Sigmoid colon (tissue), 4 donors: ENCODE data around the gene HEXB.

Experiments
- CTCF ChIP-seq, 4 experiments: fragments of 450-650 bp in 3 of 4; fragments of 200-600 bp in 1 of 4; IDR thresholded peaks; one replicate each; pipeline ENCODE4 v1.5.1; 2016 to 2019; ENCODE audit warnings: antibody characterized with exemption in 4 of 4, mild to moderate bottlenecking in 3 of 4, moderate library complexity in 2 of 4
- EP300 ChIP-seq, 4 donors: sonication (generic); formaldehyde crosslinking; IDR thresholded peaks; one replicate each; pipeline ENCODE4 v1.6.1; 2017; ENCODE audit warnings: antibody characterized with exemption in 4 of 4
- POLR2A ChIP-seq, 2 donors: fragments of 450-650 bp; IDR thresholded peaks; one replicate each; pipeline ENCODE4 v1.6.1; 2016; ENCODE audit warnings: antibody characterized with exemption in 2 of 2, mild to moderate bottlenecking in 2 of 2, moderate library complexity in 2 of 2
- POLR2AphosphoS5 ChIP-seq, 4 donors: sonication (generic); formaldehyde crosslinking; IDR thresholded peaks; one replicate each; pipeline ENCODE4 v1.6.1; 2017; ENCODE audit warnings: antibody characterized with exemption in 4 of 4

GRCh38 chr5:74638970-74639806, 45.8 kb upstream of the HEXB start:
- TF ChIP-seq POLR2A (IDR thresholded peaks at IDR 0.05): no peak
- no peak for TF ChIP-seq CTCF (IDR thresholded peaks at IDR 0.05)
- no peak for TF ChIP-seq POLR2AphosphoS5 (IDR thresholded peaks at IDR 0.05)
- no peak for TF ChIP-seq EP300 (IDR thresholded peaks at IDR 0.05)
